GM19463 (cell line): ENCODE data around the gene GPRC5A.

Source experiments
- ATAC-seq: cut with Tn5 transposase; IDR thresholded peaks from one replicate; pipeline ENCODE4 v1.9.1; 2021; ENCODE audit warnings: mild to moderate bottlenecking, moderate library complexity; ENCODE audit not compliant: unreplicated experiment

Gene GPRC5A

GRCh38 chr12:12908711-12909110 is 17.3 kb downstream of the GPRC5A start:
- ATAC-seq, result no peak

- no peak for ATAC-seq
These were observed 18.0 kb downstream of the GPRC5A start for GRCh38 chr12:12909228-12909994.

GRCh38 chr12:12909995-12910420 is 18.6 kb downstream of the GPRC5A start:
- ATAC-seq, result no peak

- no peak for ATAC-seq
These were observed 21.3 kb downstream of the GPRC5A start for GRCh38 chr12:12912711-12913110.

GRCh38 chr12:12915656-12916055 is 24.3 kb downstream of the GPRC5A start:
- ATAC-seq, result no peak

- peak; percentile 94 for ATAC-seq
These were observed 25.0 kb downstream of the GPRC5A start for GRCh38 chr12:12916135-12916944.

- ATAC-seq, result no peak
These were observed 26.2 kb downstream of the GPRC5A start for GRCh38 chr12:12917517-12917916.

GRCh38 chr12:12918781-12919389 is 27.5 kb downstream of the GPRC5A start:
- no peak for ATAC-seq

GRCh38 chr12:12919666-12920435 is 28.5 kb downstream of the GPRC5A start:
- no peak for ATAC-seq

- no peak for ATAC-seq
These were observed 30.8 kb downstream of the GPRC5A start for GRCh38 chr12:12922191-12922616.

GRCh38 chr12:12922978-12923377 is 31.6 kb downstream of the GPRC5A start:
- ATAC-seq, result no peak

- ATAC-seq, result no peak
These were observed 32.8 kb downstream of the GPRC5A start for GRCh38 chr12:12924169-12924568.

GRCh38 chr12:12925388-12925787 is 34.0 kb downstream of the GPRC5A start:
- no peak for ATAC-seq

GRCh38 chr12:12926571-12927071 is 35.3 kb downstream of the GPRC5A start:
- ATAC-seq, result no peak

- ATAC-seq, result no peak
These were observed 36.1 kb downstream of the GPRC5A start for GRCh38 chr12:12927211-12928079.

- no peak for ATAC-seq
These were observed 38.3 kb downstream of the GPRC5A start for GRCh38 chr12:12929696-12930095.

GRCh38 chr12:12930633-12931219 is 39.4 kb downstream of the GPRC5A start:
- ATAC-seq, result no peak

GRCh38 chr12:12933742-12934141 is 42.4 kb downstream of the GPRC5A start:
- no peak for ATAC-seq

GRCh38 chr12:12934556-12934955 is 43.2 kb downstream of the GPRC5A start:
- ATAC-seq, result no peak
